Measurements from ENCODE around the gene TXK. TPM values are rescaled to one million over a fixed set of nuclear protein-coding genes. Genes with fewer than 3 reads are reported as not detected.

The TXK gene
- total and polyA plus RNA-seq, 12 donors, result 0.55 to 4.9 (median 1.4) TPM

GRCh38 chr4:48102303-48102702 lies 31.7 kb downstream of the TXK start:
- Histone ChIP-seq H3K4me1 (replicated peaks in 1 of 2) (no peaks in the 10 kb centered on the region), H3K4me3 (no peak overlapping the region), H3K9me3 (replicated peaks in 1 of 3) (no peaks in the 10 kb centered on the region), H3K36me3 (replicated peaks in 1 of 2) (no peaks in the 10 kb centered on the region), H3K27ac (no peak overlapping the region), H3K27me3 (no peaks in the 10 kb centered on the region)
- WGBS, 4 donors, result 87 to 91% (median 90%) methylated on average over 3 of the region's 3 CpGs
- no peak for DNase-seq
- intact Hi-C loops (cut with DNase I), result no loop called here
- TF ChIP-seq, protein P1, sequence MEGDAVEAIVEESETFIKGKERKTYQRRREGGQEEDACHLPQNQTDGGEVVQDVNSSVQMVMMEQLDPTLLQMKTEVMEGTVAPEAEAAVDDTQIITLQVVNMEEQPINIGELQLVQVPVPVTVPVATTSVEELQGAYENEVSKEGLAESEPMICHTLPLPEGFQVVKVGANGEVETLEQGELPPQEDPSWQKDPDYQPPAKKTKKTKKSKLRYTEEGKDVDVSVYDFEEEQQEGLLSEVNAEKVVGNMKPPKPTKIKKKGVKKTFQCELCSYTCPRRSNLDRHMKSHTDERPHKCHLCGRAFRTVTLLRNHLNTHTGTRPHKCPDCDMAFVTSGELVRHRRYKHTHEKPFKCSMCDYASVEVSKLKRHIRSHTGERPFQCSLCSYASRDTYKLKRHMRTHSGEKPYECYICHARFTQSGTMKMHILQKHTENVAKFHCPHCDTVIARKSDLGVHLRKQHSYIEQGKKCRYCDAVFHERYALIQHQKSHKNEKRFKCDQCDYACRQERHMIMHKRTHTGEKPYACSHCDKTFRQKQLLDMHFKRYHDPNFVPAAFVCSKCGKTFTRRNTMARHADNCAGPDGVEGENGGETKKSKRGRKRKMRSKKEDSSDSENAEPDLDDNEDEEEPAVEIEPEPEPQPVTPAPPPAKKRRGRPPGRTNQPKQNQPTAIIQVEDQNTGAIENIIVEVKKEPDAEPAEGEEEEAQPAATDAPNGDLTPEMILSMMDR (IDR thresholded peaks at IDR 0.05), result no peak
- TF ChIP-seq POLR2A (IDR thresholded peaks at IDR 0.05), result no peak

- TF ChIP-seq POLR2A (IDR thresholded peaks at IDR 0.05), result no peak
- TF ChIP-seq, protein P1 (IDR thresholded peaks at IDR 0.05), result no peak
- no peak overlapping the region for H3K27ac ChIP-seq
- DNase-seq, result no peak
- intact Hi-C loops (cut with DNase I), result no loop called here
- no peaks in the 10 kb centered on the region for H3K27me3 ChIP-seq
- no peaks in the 10 kb centered on the region for H3K9me3 ChIP-seq (replicated peaks in 1 of 3)
- H3K4me3 ChIP-seq, result no peak overlapping the region
- H3K4me1 ChIP-seq (replicated peaks in 1 of 2), result no peaks in the 10 kb centered on the region
- H3K36me3 ChIP-seq (replicated peaks in 1 of 2), result no peaks in the 10 kb centered on the region
- WGBS, 4 donors, result 65 to 82% (median 77%) methylated on average over 1 of the region's 1 CpG
These were observed 33.8 kb downstream of the TXK start for GRCh38 chr4:48100256-48100655.

DNA sequence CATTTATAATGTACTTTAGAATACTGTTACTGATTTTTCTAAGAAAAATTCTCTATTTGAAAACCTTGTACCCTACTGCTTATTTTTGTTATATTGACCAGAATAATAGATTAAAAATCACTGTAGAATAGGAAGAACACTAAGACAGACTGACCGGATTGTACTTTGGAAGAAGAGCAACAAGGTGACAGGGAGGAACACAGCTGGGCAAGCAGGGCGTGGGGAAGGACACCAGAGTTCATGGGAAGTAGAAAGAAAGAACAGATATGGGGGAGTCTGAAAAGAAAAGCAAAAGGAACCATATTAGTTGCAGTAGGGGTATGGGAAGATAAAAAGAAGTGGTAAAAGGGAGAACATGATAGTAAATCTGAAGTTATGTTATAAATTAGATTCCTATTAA lies 38.6 kb downstream of the TXK start:
- H3K4me1 ChIP-seq (replicated peaks in 1 of 2), result no peaks in the 10 kb centered on the region

GRCh38 chr4:48093991-48094416 lies 40.0 kb downstream of the TXK start:
- TF ChIP-seq POLR2A (IDR thresholded peaks at IDR 0.05), result no peak
- TF ChIP-seq, protein P1 (IDR thresholded peaks at IDR 0.05), result no peak
- intact Hi-C loops (cut with DNase I), result no loop called here
- Histone ChIP-seq H3K27ac (no peak overlapping the region), H3K4me3 (no peak overlapping the region), H3K36me3 (replicated peaks in 1 of 2) (no peaks in the 10 kb centered on the region), H3K27me3 (no peaks in the 10 kb centered on the region), H3K9me3 (replicated peaks in 1 of 3) (no peaks in the 10 kb centered on the region), H3K4me1 (replicated peaks in 1 of 2) (no peaks in the 10 kb centered on the region)
- WGBS, 4 donors, result 25 to 35% (median 30%) methylated on average over 3 of the region's 3 CpGs
- DNase-seq, result peak in 6 of 7 donors; percentile 44 to 70 (median 58)

More for the DNA sequence above, 38.6 kb downstream of the TXK start:
- intact Hi-C loops (cut with DNase I), result no loop called here
- no peak overlapping the region for H3K4me3 ChIP-seq
- DNase-seq, result no peak
- H3K9me3 ChIP-seq (replicated peaks in 1 of 3), result no peaks in the 10 kb centered on the region
- no peaks in the 10 kb centered on the region for H3K27me3 ChIP-seq
- TF ChIP-seq POLR2A (IDR thresholded peaks at IDR 0.05), result no peak
- TF ChIP-seq, protein P1 (IDR thresholded peaks at IDR 0.05), result no peak
- H3K36me3 ChIP-seq (replicated peaks in 1 of 2), result no peaks in the 10 kb centered on the region
- 77 to 86% (median 83%) methylated on average over 2 of the region's 2 CpGs for WGBS, 4 donors
- no peak overlapping the region for H3K27ac ChIP-seq
